ENCODE measurements around the gene TBC1D5.
"Not testable (repeated sequence)": the region's sequence is repeated elsewhere in the genome, so short reads cannot be mapped to it uniquely, and the experiment has no call there.

DNA sequence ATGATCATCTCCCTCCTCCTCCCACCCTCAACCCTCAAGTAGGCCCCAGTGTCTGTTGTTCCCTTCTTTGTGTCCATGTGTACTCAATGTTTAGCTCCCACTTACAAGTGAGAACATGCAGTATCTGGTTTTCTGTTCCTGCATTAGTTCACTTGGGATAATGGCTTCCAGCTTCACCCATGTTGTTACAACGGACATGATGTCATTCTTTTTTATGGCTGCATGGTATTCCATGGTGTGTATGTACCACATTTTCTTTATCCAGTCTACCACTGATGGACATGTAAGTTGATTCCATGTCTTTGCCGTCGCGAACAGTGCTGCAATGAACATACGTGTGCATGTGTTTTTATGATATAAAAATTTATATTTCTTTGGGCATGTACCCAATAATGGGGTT is 16.6 kb downstream of the TBC1D5 start:
- not testable (repeated sequence) for TF ChIP-seq CTCF (conservative IDR thresholded peaks at IDR 0.05 in 1 of 2, IDR thresholded peaks at IDR 0.05 in 1 of 2; ENCODE audit: extremely low read depth in 1 of 2, insufficient read depth in 1 of 2, low read depth in 1 of 2, low read length in 2 of 2); EZH2 (IDR thresholded peaks at IDR 0.05; ENCODE audit: borderline replicate concordance, low read length)

Measured in mammary epithelial cell (primary cell).